Endometrial microvascular endothelial cells (primary cell): Measurements from ENCODE around the gene AQR. TPM values are rescaled to one million over a fixed set of nuclear protein-coding genes. Genes with fewer than 3 reads are reported as not detected.

Experiments used
- in situ Hi-C: cut with HindIII; loops from 2 replicates; pipeline ENCODE4 v1.10.0; 2017; ENCODE audit warnings: low sequenced_read_pairs, low pct_unique_long_range_greater_than_20kb; ENCODE audit errors: inconsistent ontology term
- total RNA-seq: library from RNA; depleted of rRNA; stranded (reverse); fragments of >200 nt; gene quantifications from one replicate; pipeline ENCODE4 v1.2.3, GENCODE V29; 2015; ENCODE audit errors: inconsistent ontology term

AQR gene
- total RNA-seq, 1 donor from 2014 or later = 23.0 TPM

GRCh38 chr15:34802371-34802770 lies 167.2 kb downstream of the AQR start:
- in situ Hi-C loops = no loop called here

Other genes with a start within 250 kb of the AQR start
- not detected for gene GJD2, start 214.7 kb downstream of the AQR start, total RNA-seq
- gene ACTC1, start 174.2 kb downstream of the AQR start, total RNA-seq = not detected
- gene ZNF770, start 18.5 kb upstream of the AQR start, total RNA-seq = 21.6 TPM
- not detected for gene NANOGP8, start 115.6 kb upstream of the AQR start, total RNA-seq